NCI-H526 treated with DMSO at 0.1 percent for 48 hours (cell line): ENCODE data around the gene ZBTB7C.
A peak's percentile ranks its signal among the peaks of the same experiment; 100 is the strongest.

Experiments
- DNase-seq: peaks from one replicate; lab custom pipeline; 2025; lab: John Stamatoyannopoulos, UW

Gene ZBTB7C

GRCh38 chr18:48252525-48252924 lies 156.7 kb downstream of the ZBTB7C start:
- DNase-seq: peak; percentile 49

- no peak for DNase-seq
Measured at GRCh38 chr18:48250918-48251317, 158.3 kb downstream of the ZBTB7C start.

- DNase-seq: no peak
Measured at GRCh38 chr18:48250362-48250907, 158.7 kb downstream of the ZBTB7C start.

- DNase-seq: no peak
Measured at GRCh38 chr18:48249854-48250253, 159.3 kb downstream of the ZBTB7C start.

GRCh38 chr18:48244530-48244929 lies 164.7 kb downstream of the ZBTB7C start:
- no peak for DNase-seq

GRCh38 chr18:48238636-48239035 lies 170.5 kb downstream of the ZBTB7C start:
- DNase-seq: no peak

GRCh38 chr18:48238206-48238605 lies 171.0 kb downstream of the ZBTB7C start:
- DNase-seq: no peak

GRCh38 chr18:48236822-48237221 lies 172.4 kb downstream of the ZBTB7C start:
- DNase-seq: no peak

- DNase-seq: peak; percentile 30
Measured at GRCh38 chr18:48230467-48231113, 178.6 kb downstream of the ZBTB7C start.

GRCh38 chr18:48229552-48229981 lies 179.6 kb downstream of the ZBTB7C start:
- no peak for DNase-seq

GRCh38 chr18:48228841-48229240 lies 180.3 kb downstream of the ZBTB7C start:
- DNase-seq: no peak

GRCh38 chr18:48228301-48228715 lies 180.9 kb downstream of the ZBTB7C start:
- DNase-seq: no peak

GRCh38 chr18:48227206-48227605 lies 182.0 kb downstream of the ZBTB7C start:
- no peak for DNase-seq

- no peak for DNase-seq
Measured at GRCh38 chr18:48226401-48226800, 182.8 kb downstream of the ZBTB7C start.

GRCh38 chr18:48222118-48222517 lies 187.1 kb downstream of the ZBTB7C start:
- DNase-seq: peak; percentile 5

- DNase-seq: no peak
Measured at GRCh38 chr18:48219810-48220499, 189.2 kb downstream of the ZBTB7C start.

- no peak for DNase-seq
Measured at GRCh38 chr18:48219037-48219809, 190.0 kb downstream of the ZBTB7C start.

GRCh38 chr18:48218285-48219022 lies 190.7 kb downstream of the ZBTB7C start:
- no peak for DNase-seq

GRCh38 chr18:48217258-48218250 lies 191.6 kb downstream of the ZBTB7C start:
- DNase-seq: no peak

- DNase-seq: no peak
Measured at GRCh38 chr18:48216639-48217257, 192.4 kb downstream of the ZBTB7C start.
